ENCODE results near the gene RHEB.
A peak's percentile ranks its signal among the peaks of the same experiment; 100 is the strongest.

RHEB gene

GRCh38 chr7:151430391-151431205 is 89.1 kb downstream of the RHEB start:
- no peak for DNase-seq

DNA sequence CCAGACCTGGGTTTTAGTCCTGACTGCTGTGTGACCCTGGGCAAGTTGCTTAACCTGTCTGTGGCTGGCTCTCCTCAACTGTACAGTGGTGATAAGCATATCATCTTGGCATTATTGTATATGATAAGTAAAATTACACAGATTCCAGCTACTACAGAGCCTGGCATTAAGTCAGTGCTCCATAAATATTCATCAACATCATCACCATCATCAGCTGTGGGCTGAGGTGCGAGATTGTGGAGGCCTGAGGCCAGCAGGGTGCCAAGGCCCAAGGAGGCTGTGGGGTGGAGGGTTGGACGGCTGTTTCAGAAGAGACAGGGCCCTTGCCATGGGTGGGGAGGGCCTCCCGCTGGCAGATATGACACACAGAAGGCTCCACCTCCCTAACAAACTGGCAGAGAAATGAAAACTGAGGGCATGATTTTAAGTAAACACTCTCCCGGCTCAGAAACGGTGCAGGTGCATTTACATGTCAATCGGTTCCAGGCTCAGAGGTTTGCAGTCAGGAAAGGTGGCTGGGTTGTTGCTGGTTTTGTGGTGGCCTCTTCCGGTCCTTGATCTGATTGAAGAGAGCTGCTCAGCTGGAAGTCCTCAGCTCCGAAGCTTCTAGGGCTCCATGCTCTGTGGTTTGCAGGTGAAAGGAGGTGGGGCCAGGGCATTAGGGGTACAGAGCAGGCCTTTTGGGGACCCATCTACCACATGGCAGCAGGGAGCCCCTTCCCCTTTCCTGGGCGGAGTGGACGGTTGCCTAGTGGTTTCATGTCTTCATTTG is 89.9 kb downstream of the RHEB start:
- DNase-seq: peak; percentile 45

- no peak for DNase-seq
Measured at GRCh38 chr7:151429237-151429559, 90.5 kb downstream of the RHEB start.

DNA sequence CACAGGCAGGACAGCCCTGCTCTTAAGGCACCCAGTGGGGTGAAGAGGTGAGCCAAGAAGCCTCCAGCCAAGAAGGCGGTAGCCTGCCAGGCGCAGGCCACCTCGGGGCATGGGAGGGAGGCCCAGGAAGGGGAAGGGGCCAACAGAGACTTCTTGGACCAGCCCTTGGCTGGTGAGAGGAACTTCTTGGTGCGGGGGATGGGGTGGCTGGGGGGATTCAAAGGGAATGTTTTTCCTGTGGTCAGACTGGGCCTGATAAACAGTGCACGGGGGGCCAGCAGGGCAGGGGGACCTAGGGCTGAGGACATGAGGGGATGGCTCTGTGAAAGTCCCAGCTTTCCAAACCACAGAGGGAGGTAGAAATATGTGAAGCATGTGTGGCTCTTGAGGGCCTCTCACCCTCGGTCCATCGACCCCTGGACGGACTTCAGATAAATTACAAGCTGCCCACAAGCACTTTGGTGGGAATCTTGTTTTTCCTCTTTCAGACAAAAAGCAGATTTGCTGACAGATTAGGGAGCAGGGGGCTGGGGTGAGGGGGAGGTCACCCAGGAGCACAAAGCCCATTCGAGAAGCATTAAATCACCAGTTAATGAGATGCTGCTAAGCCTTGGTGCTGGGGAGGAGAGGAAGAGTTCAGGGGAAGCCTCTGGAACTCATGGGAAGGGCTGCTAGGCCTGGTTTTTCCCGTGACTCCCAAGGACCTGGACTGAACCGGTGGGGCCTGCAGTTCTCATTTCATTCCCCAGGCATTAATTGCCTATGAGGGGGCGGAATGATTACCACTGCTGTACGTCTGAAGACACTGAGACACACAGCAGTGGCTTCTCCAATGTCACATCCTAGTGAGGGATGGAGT is 91.1 kb downstream of the RHEB start:
- no peak for DNase-seq

- DNase-seq: no peak
Measured at GRCh38 chr7:151427705-151428377, 91.9 kb downstream of the RHEB start.

GRCh38 chr7:151426904-151427704 is 92.6 kb downstream of the RHEB start:
- no peak for DNase-seq

DNA sequence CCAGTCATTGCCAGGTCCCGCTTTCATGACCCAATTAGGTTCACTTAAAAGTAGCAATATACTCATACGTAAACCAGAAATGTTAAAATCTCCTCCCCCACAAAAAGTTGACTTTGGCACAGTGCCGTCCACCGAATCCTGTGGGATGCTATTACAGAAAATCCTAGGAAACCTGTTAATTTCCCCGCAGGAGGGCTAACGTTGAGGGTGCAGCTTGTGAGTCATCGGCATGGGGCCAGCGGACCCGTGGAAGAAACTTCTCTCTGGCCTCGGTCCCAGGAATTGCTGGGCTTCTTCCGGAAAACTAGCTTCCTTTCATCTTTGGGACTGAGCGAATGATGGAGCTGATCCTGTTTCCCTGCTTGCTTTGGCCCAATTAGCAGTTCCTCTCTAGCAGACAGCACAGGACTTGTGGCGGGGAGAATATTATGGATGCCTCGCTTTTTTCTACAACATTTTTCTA is 93.2 kb downstream of the RHEB start:
- no peak for DNase-seq

- no peak for DNase-seq
Measured at GRCh38 chr7:151425670-151426440, 93.8 kb downstream of the RHEB start.

DNA sequence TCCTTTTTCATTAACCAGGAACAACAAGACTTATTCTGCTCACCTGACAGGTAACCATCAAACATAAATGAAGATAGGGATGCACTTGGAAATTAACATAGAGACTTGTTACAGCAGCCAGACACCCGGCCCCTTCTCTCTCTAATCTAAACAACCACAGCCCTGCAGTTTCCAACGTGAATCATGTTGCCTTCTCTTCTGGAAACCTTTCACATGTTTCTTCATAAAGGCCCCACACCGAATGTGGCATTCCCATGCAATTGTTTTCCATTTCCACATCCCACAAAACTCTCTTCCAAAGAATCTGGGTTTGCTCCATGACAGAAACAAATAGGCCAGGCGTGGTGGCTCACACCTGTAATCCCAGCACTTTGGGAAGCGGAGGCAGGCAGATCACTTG is 94.9 kb downstream of the RHEB start:
- DNase-seq: no peak

DNA sequence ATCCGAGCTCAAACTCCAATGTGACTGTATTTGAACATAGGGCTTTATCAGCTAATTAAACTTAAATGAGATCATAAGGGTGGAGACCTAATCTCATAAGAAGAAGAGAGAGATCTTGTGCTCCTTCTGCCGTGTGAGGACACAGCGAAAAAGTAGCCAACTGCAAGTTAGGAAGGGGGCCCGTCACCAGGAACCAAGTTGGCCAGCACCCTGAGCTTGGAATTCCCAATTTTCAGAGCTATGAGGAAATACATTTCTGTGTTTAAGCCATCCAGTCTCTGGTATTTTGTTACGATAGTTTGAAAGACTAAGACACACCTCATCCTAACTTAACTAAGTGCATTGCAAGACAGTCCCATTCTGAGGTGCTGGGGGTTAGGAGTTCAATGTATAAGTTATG is 95.8 kb downstream of the RHEB start:
- DNase-seq: no peak

- DNase-seq: no peak
Measured at GRCh38 chr7:151423226-151423625, 96.5 kb downstream of the RHEB start.

GRCh38 chr7:151422212-151422611 is 97.5 kb downstream of the RHEB start:
- no peak for DNase-seq

GRCh38 chr7:151420144-151420543 is 99.6 kb downstream of the RHEB start:
- no peak for DNase-seq

DNA sequence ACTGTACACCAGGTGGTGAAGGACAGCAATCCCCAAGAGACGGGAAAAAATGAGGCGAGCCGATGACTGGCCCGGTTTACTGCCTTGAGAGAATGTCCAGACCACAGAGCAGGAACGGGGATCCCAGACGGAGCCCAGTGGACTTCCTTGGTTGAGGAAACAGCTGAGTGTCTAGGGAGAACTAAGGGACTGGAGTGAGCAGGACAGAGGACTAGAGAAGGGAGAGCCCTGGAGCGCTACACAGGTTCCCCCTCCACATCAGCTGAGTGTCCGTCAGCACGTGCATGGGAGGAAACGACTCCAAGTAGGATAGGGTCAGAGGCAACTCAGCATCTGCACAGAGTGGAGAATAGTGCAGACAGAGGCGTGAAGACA is 102.8 kb downstream of the RHEB start:
- no peak for DNase-seq

GRCh38 chr7:151416112-151416940 is 103.4 kb downstream of the RHEB start:
- DNase-seq: no peak

Data from stimulated activated CD4-positive, alpha-beta T cell treated with anti-CD3 and anti-CD28 coated beads, Interleukin-15, amount 100 ng/mL, for 24 hours (primary cell).